HCT116 (cell line): ENCODE results near the gene PPP6R3. TPM values are rescaled to one million over a fixed set of nuclear protein-coding genes. Genes with fewer than 3 reads are reported as not detected.
A peak's percentile ranks its signal among the peaks of the same experiment; 100 is the strongest.

Source experiments
- ATAC-seq: fragments of 200-7000 bp; cut with Tn5 transposase; 2 replicates; pipeline ENCODE4 v1.9.1; 2020; ENCODE audit warnings: mild to moderate bottlenecking, moderate library complexity
- BruUV-seq: library from RNA; stranded (reverse); fragments of 400-500 nt; replicated peaks from 2 replicates; lab custom pipeline; 2021; lab: Mats Ljungman, UMichigan
- CTCF ChIA-PET: fragments of 300-600 bp; sonication (Branson Sonifier 250); formaldehyde crosslinking; loops from one replicate; lab custom pipeline; 2021; ENCODE audit warnings: antibody characterized with exemption; lab: Charles Lee
- POLR2A ChIA-PET: fragments of 300-600, 350-600 bp; sonication (Branson Sonifier 250); formaldehyde crosslinking; loops from one replicate; lab custom pipeline; 2021; ENCODE audit warnings: antibody characterized with exemption; lab: Charles Lee
- RAD21 ChIA-PET, 2 experiments: fragments of 300-600 bp; sonication (Branson Sonifier 250); formaldehyde crosslinking; loops; one replicate each; lab custom pipeline; 2023; ENCODE audit warnings: low total read pairs in 2 of 2; ENCODE audit not compliant: uncharacterized antibody in 2 of 2, unreplicated experiment in 2 of 2, low non-redundant PET in 1 of 2; lab: Charles Lee
- DNase-seq: peaks from one replicate; pipeline ENCODE4 v3.0.0-alpha.2; 2010; ENCODE audit warnings: low read depth, low spot score
- H2AFZ ChIP-seq: fragments of 200-600 bp; shearing (Covaris generic), sonication (generic); 2 replicates; pipeline ENCODE4 v1.6.1; 2017; ENCODE audit warnings: low read depth, mixed run types, mixed read lengths, antibody characterized with exemption, low read length; ENCODE audit not compliant: poor library complexity, severe bottlenecking
- H3K27ac ChIP-seq: 2 replicates; pipeline ENCODE4 v1.5.1; 2012; ENCODE audit warnings: low read depth, low read length
- H3K27me3 ChIP-seq: fragments of 200-600 bp; sonication (generic); 2 replicates; pipeline ENCODE4 v1.6.1; 2016; ENCODE audit warnings: mixed run types, low read length, mixed read lengths; ENCODE audit not compliant: insufficient read depth
- H3K36me3 ChIP-seq, 2 experiments: fragments of 200-500 bp in 1 of 2; fragments of 200-600 bp in 1 of 2; sonication (Bioruptor generic) in 1 of 2; sonication (generic) in 1 of 2; 2 replicates each; pipeline versions ENCODE4 v1.5.1 to v1.6.1; 2014 to 2016; ENCODE audit warnings: low read length in 2 of 2, inconsistent platforms in 1 of 2, mixed read lengths in 1 of 2, mixed run types in 1 of 2; ENCODE audit not compliant: insufficient read depth in 2 of 2, control insufficient read depth in 1 of 2
- H3K4me1 ChIP-seq, 2 experiments: fragments of 200-600 bp in 1 of 2; sonication (generic) in 1 of 2; 2 replicates each; pipeline versions ENCODE4 v1.5.1 to v1.6.1; 2012 to 2017; ENCODE audit warnings: low read length in 2 of 2, inconsistent platforms in 1 of 2, mild to moderate bottlenecking in 1 of 2, mixed read lengths in 1 of 2, mixed run types in 1 of 2, moderate library complexity in 1 of 2; ENCODE audit not compliant: insufficient read depth in 2 of 2, control insufficient read depth in 1 of 2
- H3K4me2 ChIP-seq: fragments of 200-600 bp; sonication (generic); 2 replicates; pipeline ENCODE4 v1.6.1; 2017; ENCODE audit warnings: mixed run types, low read length, mixed read lengths
- H3K4me3 ChIP-seq, 2 experiments: fragments of 200-600 bp in 1 of 2; sonication (generic) in 1 of 2; replicated peaks in 1 of 2; 2 replicates each; pipeline ENCODE4 v1.5.1; 2011 to 2016; ENCODE audit warnings: low read length in 2 of 2, control low read depth in 1 of 2, low read depth in 1 of 2, mild to moderate bottlenecking in 1 of 2, mixed read lengths in 1 of 2, mixed run types in 1 of 2
- H3K79me2 ChIP-seq: fragments of 200-600 bp; sonication (generic); 2 replicates; pipeline ENCODE4 v1.6.1; 2017; ENCODE audit warnings: mild to moderate bottlenecking, mixed run types, low read length, moderate library complexity, mixed read lengths; ENCODE audit not compliant: insufficient read depth
- H3K9ac ChIP-seq: fragments of 200-600 bp; sonication (generic); 2 replicates; pipeline ENCODE4 v1.6.1; 2016; ENCODE audit warnings: low read length, mixed read lengths
- H3K9me2 ChIP-seq: fragments of 200-600 bp; sonication (generic), shearing (Covaris generic); 2 replicates; pipeline ENCODE4 v1.6.1; 2017; ENCODE audit warnings: mixed run types, mild to moderate bottlenecking, moderate library complexity; ENCODE audit not compliant: insufficient read depth
- H3K9me3 ChIP-seq, 2 experiments: fragments of 200-500 bp in 1 of 2; fragments of 200-600 bp in 1 of 2; sonication (Bioruptor generic) in 1 of 2; sonication (generic) in 1 of 2; 2 replicates each; pipeline ENCODE4 v1.6.1; 2014 to 2017; ENCODE audit warnings: low read length in 2 of 2, mixed read lengths in 2 of 2, inconsistent platforms in 1 of 2, low read depth in 1 of 2, mild to moderate bottlenecking in 1 of 2, mixed run types in 1 of 2, moderate library complexity in 1 of 2; ENCODE audit not compliant: control insufficient read depth in 1 of 2, insufficient read depth in 1 of 2
- H4K20me1 ChIP-seq: fragments of 200-600 bp; sonication (generic), shearing (Covaris generic); 2 replicates; pipeline ENCODE4 v1.6.1; 2017; ENCODE audit warnings: mixed run types, mild to moderate bottlenecking, moderate library complexity; ENCODE audit not compliant: insufficient read depth
- CEBPB ChIP-seq: IDR thresholded peaks from 2 replicates; pipeline ENCODE4 v1.6.1; 2012; ENCODE audit warnings: low read depth
- CTCF ChIP-seq, 3 experiments: fragments of 200-600 bp in 1 of 3; sonication (generic) in 1 of 3; IDR thresholded peaks in 2 of 3; conservative IDR thresholded peaks in 1 of 3; 2 replicates each; pipeline ENCODE4 v1.5.1; 2012 to 2017; ENCODE audit warnings: low read depth in 2 of 3, low read length in 2 of 3, antibody characterized with exemption in 1 of 3, borderline replicate concordance in 1 of 3, control low read depth in 1 of 3, mild to moderate bottlenecking in 1 of 3, mixed read lengths in 1 of 3, mixed run types in 1 of 3, moderate library complexity in 1 of 3; ENCODE audit not compliant: insufficient read depth in 1 of 3
- EGR1 ChIP-seq: IDR thresholded peaks from 2 replicates; pipeline ENCODE4 v1.6.1; 2012; ENCODE audit warnings: low read depth
- ELF1 ChIP-seq: IDR thresholded peaks from 2 replicates; pipeline ENCODE4 v1.6.1; 2012; ENCODE audit warnings: low read depth, borderline replicate concordance
- JUND ChIP-seq: IDR thresholded peaks from 2 replicates; pipeline ENCODE4 v1.6.1; 2012
- MAX ChIP-seq: IDR thresholded peaks from 2 replicates; pipeline ENCODE4 v1.6.1; 2012
- SIN3A ChIP-seq: IDR thresholded peaks from 2 replicates; pipeline ENCODE4 v1.6.1; 2012; ENCODE audit warnings: low read depth
- SP1 ChIP-seq: IDR thresholded peaks from 2 replicates; pipeline ENCODE4 v1.6.1; 2012; ENCODE audit warnings: low read depth
- ZBTB33 ChIP-seq: IDR thresholded peaks from 2 replicates; pipeline ENCODE4 v1.6.1; 2011; ENCODE audit warnings: mild to moderate bottlenecking, low read length, moderate library complexity; ENCODE audit not compliant: insufficient replicate concordance; ENCODE audit errors: extremely low read depth
- ZFX ChIP-seq: fragments of 450-650 bp; IDR thresholded peaks from 2 replicates; pipeline ENCODE4 v1.6.1; 2017
- ZNF274 ChIP-seq: fragments of 200-500 bp; sonication (Bioruptor generic); IDR thresholded peaks from 2 replicates; pipeline ENCODE4 v1.6.1; 2014; ENCODE audit warnings: mild to moderate bottlenecking, low read depth, low read length, inconsistent platforms
- intact Hi-C: fragments of 100-400 bp; cut with micrococcal nuclease; formaldehyde crosslinking; loops from 2 replicates; pipeline ENCODE4 v1.10.0; 2022
- total RNA-seq: library from RNA; stranded (reverse); gene quantifications from one replicate; pipeline ENCODE4 v1.2.1, GENCODE V29; 2021; ENCODE audit not compliant: unreplicated experiment

PPP6R3 gene
- total RNA-seq, 1 experiment from 2014 or later = 113 TPM

- no peaks in the 10 kb centered on the region for H3K27me3 ChIP-seq
- peaks cover 99% of the 10 kb centered on the region for H3K79me2 ChIP-seq
- BruUV-seq = no TSS peak
- H2AFZ ChIP-seq = no peak overlapping the region
- no peak for TF ChIP-seq JUND
- no peak for TF ChIP-seq SIN3A
- no peak for TF ChIP-seq SP1
- TF ChIP-seq ELF1 = no peak
- no peak for TF ChIP-seq MAX
- no peak for TF ChIP-seq ZFX
- no peak for TF ChIP-seq EGR1
- TF ChIP-seq CTCF (IDR thresholded peaks at IDR 0.05 in 2 of 3, conservative IDR thresholded peaks at IDR 0.05 in 1 of 3; ENCODE audit: borderline replicate concordance in 1 of 3, insufficient read depth in 1 of 3, low read depth in 2 of 3, low read length in 2 of 3) = no peak
- TF ChIP-seq CEBPB = no peak
- TF ChIP-seq ZNF274 = no peak
- no peak for TF ChIP-seq ZBTB33
- ATAC-seq (no peak), DNase-seq (no peak)
- ChIA-PET CTCF (no interaction called here), RAD21 (no interaction called here), POLR2A (no interaction called here)
- H3K4me2 ChIP-seq = peak overlapping the region; percentile 9; the same call in 1 of the 2 replicates
- no peaks in the 10 kb centered on the region for H3K9me2 ChIP-seq
- H3K4me1 ChIP-seq = peaks cover 11 to 23% of the 10 kb centered on the region in 2 experiments
- H3K36me3 ChIP-seq = peaks cover 2 to 46% of the 10 kb centered on the region in 2 experiments; a peak in 2 of 4 replicates
- intact Hi-C loops = no loop called here
- 0 out of 2 replicates have a peak, but pooled peaks cover 6% of the 10 kb centered on the region for H4K20me1 ChIP-seq
- no peaks in the 10 kb centered on the region for H3K9me3 ChIP-seq
- no peak overlapping the region for H3K9ac ChIP-seq
- H3K27ac ChIP-seq = no peak overlapping the region
- no peak overlapping the region for H3K4me3 ChIP-seq
These were observed 84.8 kb downstream of the PPP6R3 start for GRCh38 chr11:68545347-68545746.
